HepG2 (cell line): Measurements from ENCODE around the gene ZNF562. TPM values are rescaled to one million over a fixed set of nuclear protein-coding genes. Genes with fewer than 3 reads are reported as not detected.

Experiments used
- ATAC-seq: fragments of 200-7000 bp; cut with Tn5 transposase; 3 replicates; pipeline ENCODE4 v1.9.1; 2020; ENCODE audit warnings: mild to moderate bottlenecking, moderate library complexity
- BruUV-seq: library from RNA; stranded (reverse); fragments of 400-500 nt; replicated peaks from 2 replicates; lab custom pipeline; 2021; lab: Mats Ljungman, UMichigan
- CTCF ChIA-PET: fragments of 300-600 bp; formaldehyde crosslinking; extraction: SDS; loops from one replicate; lab custom pipeline; 2021; ENCODE audit warnings: low total read pairs, inconsistent platforms, low intra/inter-chr PET ratio; lab: Yijun Ruan, JAX
- POLR2A ChIA-PET: fragments of 350-600 bp; sonication (Branson Sonifier 250); formaldehyde crosslinking; loops from one replicate; lab custom pipeline; 2020; ENCODE audit warnings: antibody characterized with exemption, inconsistent platforms; lab: Yijun Ruan, JAX
- DNase-seq: peaks from one replicate; pipeline ENCODE4 v3.0.0-alpha.2; 2015; ENCODE audit warnings: low spot score
- FAIRE-seq: peaks from 3 replicates; lab custom pipeline; 2011; peaks lifted over from hg19 to GRCh38; lab: Jason Lieb, UNC
- H2AFZ ChIP-seq: one replicate; pipeline ENCODE4 v1.6.1; 2011; ENCODE audit warnings: low read length, inconsistent platforms
- H3K27ac ChIP-seq: fragments of 300-600 bp; 3 replicates; pipeline ENCODE4 v1.8.0; 2011; ENCODE audit warnings: mixed run types, mild to moderate bottlenecking, mixed read lengths, low read length, inconsistent platforms; ENCODE audit not compliant: insufficient read depth; ENCODE audit errors: extremely low read length
- H3K27me3 ChIP-seq, 2 experiments: fragments of 200-600 bp in 1 of 2; 2 replicates in 1 of 2; 3 replicates in 1 of 2; pipeline versions ENCODE4 v1.6.0 to v1.8.0; 2011; ENCODE audit warnings: low read length in 2 of 2, mild to moderate bottlenecking in 2 of 2, moderate library complexity in 2 of 2, inconsistent platforms in 1 of 2; ENCODE audit not compliant: insufficient read depth in 2 of 2, control insufficient read depth in 1 of 2
- H3K36me3 ChIP-seq, 2 experiments: fragments of 200-600 bp in 1 of 2; replicated peaks in 1 of 2; 2 replicates in 1 of 2; 3 replicates in 1 of 2; pipeline versions ENCODE4 v1.5.1 to v1.8.0; 2011; ENCODE audit warnings: low read length in 2 of 2, inconsistent platforms in 1 of 2; ENCODE audit not compliant: insufficient read depth in 2 of 2, control insufficient read depth in 1 of 2
- H3K4me1 ChIP-seq: 2 replicates; pipeline ENCODE4 v1.5.1; 2012; ENCODE audit warnings: low read length, inconsistent platforms; ENCODE audit not compliant: insufficient read depth
- H3K4me2 ChIP-seq: 2 replicates; pipeline ENCODE4 v1.6.0; 2011; ENCODE audit warnings: low read depth, low read length, inconsistent platforms
- H3K4me3 ChIP-seq, 3 experiments: fragments of 200-600 bp in 1 of 3; sonication (generic), shearing (Covaris generic) in 1 of 3; replicated peaks in 1 of 3; 2 replicates each; pipeline ENCODE4 v1.5.1; 2011 to 2016; ENCODE audit warnings: low read length in 3 of 3, inconsistent platforms in 2 of 3, low read depth in 2 of 3, mild to moderate bottlenecking in 2 of 3, control low read depth in 1 of 3, mixed read lengths in 1 of 3; ENCODE audit not compliant: insufficient read depth in 1 of 3
- H3K79me2 ChIP-seq: one replicate; pipeline ENCODE4 v1.6.1; 2011; ENCODE audit warnings: low read length, inconsistent platforms; ENCODE audit not compliant: insufficient read depth
- H3K9ac ChIP-seq: 2 replicates; pipeline ENCODE4 v1.6.0; 2011; ENCODE audit warnings: mild to moderate bottlenecking, low read depth, low read length, inconsistent platforms; ENCODE audit not compliant: insufficient read depth
- H3K9me3 ChIP-seq: 2 replicates; pipeline ENCODE4 v1.5.1; 2012; ENCODE audit warnings: mild to moderate bottlenecking, low read length
- H4K20me1 ChIP-seq: 2 replicates; pipeline ENCODE4 v1.6.0; 2011; ENCODE audit warnings: inconsistent platforms, mild to moderate bottlenecking, low read length, moderate library complexity; ENCODE audit not compliant: insufficient read depth
- PAWR ChIP-seq: sonication (generic); formaldehyde crosslinking; IDR thresholded peaks from 2 replicates; pipeline ENCODE4 v1.4.0; 2020; ENCODE audit warnings: missing genetic modification reagents, mild to moderate bottlenecking, borderline replicate concordance
- ZC3H13 ChIP-seq: sonication (generic); formaldehyde crosslinking; IDR thresholded peaks from 2 replicates; pipeline ENCODE4 v1.8.1; 2023; ENCODE audit warnings: mild to moderate bottlenecking, missing genetic modification reagents, moderate library complexity
- ZC3H4 ChIP-seq: sonication (generic); formaldehyde crosslinking; IDR thresholded peaks from 2 replicates; pipeline ENCODE4 v1.4.0; 2020; ENCODE audit warnings: missing genetic modification reagents, borderline replicate concordance
- ZNF121 ChIP-seq: sonication (generic); formaldehyde crosslinking; IDR thresholded peaks from 2 replicates; pipeline ENCODE4 v1.5.0; 2020; ENCODE audit warnings: mild to moderate bottlenecking, missing genetic modification reagents
- ZNF292 ChIP-seq: sonication (generic); formaldehyde crosslinking; IDR thresholded peaks from 2 replicates; pipeline ENCODE4 v1.8.1; 2022; ENCODE audit warnings: mild to moderate bottlenecking, low read depth, missing genetic modification reagents, borderline replicate concordance
- WGBS: methylation state at CpG from one replicate; pipeline ENCODE4 v1.1.6; 2017; ENCODE audit warnings: low lambda C conversion rate; 5-methylcytosine and 5-hydroxymethylcytosine counted together
- in situ Hi-C: cut with HindIII; loops from 2 replicates; pipeline ENCODE4 v1.10.0; 2017; ENCODE audit warnings: low pct_unique_long_range_greater_than_20kb; ENCODE audit not compliant: extremely low pct_ligation_motif_present
- intact Hi-C: fragments of 100-400 bp; cut with micrococcal nuclease; formaldehyde crosslinking; loops from one replicate; pipeline ENCODE4 v1.10.0; 2022; ENCODE audit not compliant: unreplicated experiment
- polyA plus RNA-seq, 8 experiments: library from polyadenylated mRNA; depleted of rRNA in 3 of 8; stranded (reverse) in 7 of 8; unstranded in 1 of 8; fragments of >200 nt; fragmentation: Illumina TruSeq in 4 of 8; extraction: Trizol in 4 of 8; gene quantifications; 2 replicates each; pipeline versions ENCODE4 v1.2.1 to v1.2.3, GENCODE V29; 2011 to 2016; ENCODE audit warnings: low read depth in 4 of 8, missing spikeins in 1 of 8, mixed read lengths in 1 of 8; ENCODE audit not compliant: insufficient read depth in 1 of 8
- total RNA-seq, 5 experiments: library from RNA; depleted of rRNA; stranded (reverse); fragments of >200 nt; fragmentation: Illumina TruSeq; extraction: Trizol; gene quantifications; 2 replicates each; pipeline ENCODE4 v1.2.3, GENCODE V29; 2016; ENCODE audit warnings: low read depth in 1 of 5
- TF ChIP-seq, protein P1 (sequence below): sonication (generic); formaldehyde crosslinking; conservative IDR thresholded peaks from 2 replicates; pipeline ENCODE4 v1.4.0; 2020; ENCODE audit warnings: missing genetic modification reagents
- TF ChIP-seq, protein P2 (sequence below): sonication (generic); formaldehyde crosslinking; IDR thresholded peaks from 2 replicates; pipeline ENCODE4 v1.5.0; 2020; ENCODE audit warnings: missing genetic modification reagents

The ZNF562 gene
- total and polyA plus RNA-seq, 2 of the 13 experiments (the other 11 are each of a cell fraction or from before 2014, with no cell fraction given): 13.1 to 32.7 TPM

DNA sequence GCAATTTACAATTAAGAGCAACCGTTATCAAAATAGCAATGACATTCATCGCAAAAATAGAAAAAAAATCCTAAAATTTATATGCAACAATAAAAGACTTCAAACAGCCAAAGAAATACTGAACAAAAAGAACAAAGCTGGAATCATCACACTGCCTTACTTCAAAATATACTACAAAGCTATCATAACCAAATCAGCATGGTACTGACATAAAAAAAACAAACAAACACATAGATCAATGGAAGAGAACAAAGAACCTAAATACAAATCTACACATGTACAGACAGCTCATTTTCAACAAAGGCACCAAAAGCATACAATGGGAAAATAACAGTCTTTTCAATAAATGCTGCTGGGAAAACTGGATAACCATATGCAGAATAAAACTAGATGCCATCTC is 6.4 kb downstream of the ZNF562 start:
- Histone ChIP-seq H3K27ac (no peak overlapping the region), H2AFZ (no peak overlapping the region), H3K4me3 (no peak overlapping the region), H3K79me2 (peaks cover 99% of the 10 kb centered on the region), H3K9ac (no peak overlapping the region), H3K36me3 (peaks cover 0 to 13% of the 10 kb centered on the region in 2 experiments; a peak in 3 of 5 replicates), H3K4me1 (peaks cover 80% of the 10 kb centered on the region), H3K27me3 (no peaks in the 10 kb centered on the region), H3K4me2 (no peak overlapping the region), H3K9me3 (no peaks in the 10 kb centered on the region), H4K20me1 (peaks cover 30% of the 10 kb centered on the region; the same call in 1 of the 2 replicates)
- CTCF ChIA-PET: no interaction called here
- intact Hi-C loops (no loop called here), in situ Hi-C loops (no loop called here)
- no peak for DNase-seq
- BruUV-seq: no TSS peak
- no peak for TF ChIP-seq PAWR (CRISPR knock-in tag)
- no peak for TF ChIP-seq ZC3H13 (CRISPR knock-in tag)
- TF ChIP-seq ZNF292 (CRISPR knock-in tag): no peak
- TF ChIP-seq ZC3H4: no peak
- TF ChIP-seq, protein P1, sequence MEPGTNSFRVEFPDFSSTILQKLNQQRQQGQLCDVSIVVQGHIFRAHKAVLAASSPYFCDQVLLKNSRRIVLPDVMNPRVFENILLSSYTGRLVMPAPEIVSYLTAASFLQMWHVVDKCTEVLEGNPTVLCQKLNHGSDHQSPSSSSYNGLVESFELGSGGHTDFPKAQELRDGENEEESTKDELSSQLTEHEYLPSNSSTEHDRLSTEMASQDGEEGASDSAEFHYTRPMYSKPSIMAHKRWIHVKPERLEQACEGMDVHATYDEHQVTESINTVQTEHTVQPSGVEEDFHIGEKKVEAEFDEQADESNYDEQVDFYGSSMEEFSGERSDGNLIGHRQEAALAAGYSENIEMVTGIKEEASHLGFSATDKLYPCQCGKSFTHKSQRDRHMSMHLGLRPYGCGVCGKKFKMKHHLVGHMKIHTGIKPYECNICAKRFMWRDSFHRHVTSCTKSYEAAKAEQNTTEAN: no peak
- WGBS: 96% methylated on average over 2 of the region's 2 CpGs
- POLR2A ChIA-PET: no interaction called here
- no peak for FAIRE-seq
- ATAC-seq: no peak

DNA sequence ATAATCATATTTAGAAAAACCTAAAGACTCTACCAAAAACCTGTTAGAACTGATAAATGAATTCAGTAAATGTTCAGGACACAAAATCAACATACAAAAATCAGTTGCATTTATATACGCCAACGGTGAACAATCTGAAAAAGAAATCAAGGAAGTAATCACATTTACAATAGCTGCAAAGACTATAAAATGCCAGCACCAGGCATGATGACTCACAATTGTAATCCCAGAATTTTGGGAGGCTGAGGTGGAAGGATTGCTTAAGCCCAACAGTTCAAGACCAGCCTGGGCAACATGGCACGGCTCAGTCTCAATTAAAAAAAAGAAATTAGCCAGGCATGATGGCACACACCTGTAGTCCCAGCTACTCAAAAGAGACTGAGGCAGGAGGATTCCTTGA is 7.0 kb downstream of the ZNF562 start:
- TF ChIP-seq ZNF121: 0 out of 2 replicates have a peak, but pooled peaks have one; percentile 36
- TF ChIP-seq, protein P2, sequence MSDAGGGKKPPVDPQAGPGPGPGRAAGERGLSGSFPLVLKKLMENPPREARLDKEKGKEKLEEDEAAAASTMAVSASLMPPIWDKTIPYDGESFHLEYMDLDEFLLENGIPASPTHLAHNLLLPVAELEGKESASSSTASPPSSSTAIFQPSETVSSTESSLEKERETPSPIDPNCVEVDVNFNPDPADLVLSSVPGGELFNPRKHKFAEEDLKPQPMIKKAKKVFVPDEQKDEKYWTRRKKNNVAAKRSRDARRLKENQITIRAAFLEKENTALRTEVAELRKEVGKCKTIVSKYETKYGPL: no peak
- H3K79me2 ChIP-seq: peaks cover 99% of the 10 kb centered on the region
- no TSS peak for BruUV-seq
- peak; percentile 4 for FAIRE-seq
- H3K9ac ChIP-seq: no peak overlapping the region
- intact Hi-C loops: no loop called here
- in situ Hi-C loops: no loop called here
- no peaks in the 10 kb centered on the region for H3K9me3 ChIP-seq
- peaks cover 74% of the 10 kb centered on the region for H3K4me1 ChIP-seq
- ChIA-PET POLR2A (no interaction called here), CTCF (no interaction called here)
- H3K4me3 ChIP-seq: no peak overlapping the region
- DNase-seq: no peak
- H3K27me3 ChIP-seq: no peaks in the 10 kb centered on the region
- H3K27ac ChIP-seq: no peak overlapping the region
- peaks cover 35% of the 10 kb centered on the region; the same call in 1 of the 2 replicates for H4K20me1 ChIP-seq
- no peak overlapping the region for H3K4me2 ChIP-seq
- H2AFZ ChIP-seq: no peak overlapping the region
- peaks cover 0 to 13% of the 10 kb centered on the region in 2 experiments; a peak in 3 of 5 replicates for H3K36me3 ChIP-seq
- no peak for ATAC-seq
- WGBS: 95% methylated on average over 3 of the region's 3 CpGs
